G401.6 (cell line): ENCODE results near the gene KYAT1.

ENCODE experiments used
- FAIRE-seq: peaks from 2 replicates; lab custom pipeline; 2012; peaks lifted over from hg19 to GRCh38; lab: Jason Lieb, UNC

KYAT1 gene

GRCh38 chr9:128838338-128838737 lies 43.4 kb downstream of the KYAT1 start:
- FAIRE-seq, result no peak

- no peak for FAIRE-seq
Measured at GRCh38 chr9:128836509-128837145, 45.1 kb downstream of the KYAT1 start.

GRCh38 chr9:128835246-128836210 lies 46.2 kb downstream of the KYAT1 start:
- no peak for FAIRE-seq

- FAIRE-seq, result no peak
Measured at GRCh38 chr9:128833696-128834095, 48.1 kb downstream of the KYAT1 start.

GRCh38 chr9:128829477-128830251 lies 52.1 kb downstream of the KYAT1 start, which contains the start of gene SPOUT1:
Gene SPOUT1 (minus strand): TSS chr9:128829794. CDS start chr9:128829780, 14 bp downstream.
- peak; percentile 85 for FAIRE-seq

- no peak for FAIRE-seq
Measured at GRCh38 chr9:128828719-128829452, 52.9 kb downstream of the KYAT1 start.

GRCh38 chr9:128828267-128828666 lies 53.5 kb downstream of the KYAT1 start:
- FAIRE-seq, result no peak

GRCh38 chr9:128825923-128826700 lies 55.6 kb downstream of the KYAT1 start:
- no peak for FAIRE-seq

- no peak for FAIRE-seq
Measured at GRCh38 chr9:128824911-128825310, 56.8 kb downstream of the KYAT1 start.

GRCh38 chr9:128823903-128824406 lies 57.8 kb downstream of the KYAT1 start:
- no peak for FAIRE-seq

- no peak for FAIRE-seq
Measured at GRCh38 chr9:128823362-128823902, 58.3 kb downstream of the KYAT1 start.

GRCh38 chr9:128822407-128823042 lies 59.2 kb downstream of the KYAT1 start:
- no peak for FAIRE-seq

GRCh38 chr9:128821584-128822406 lies 60.0 kb downstream of the KYAT1 start:
- no peak for FAIRE-seq

GRCh38 chr9:128820665-128821583 lies 60.8 kb downstream of the KYAT1 start:
- no peak for FAIRE-seq

GRCh38 chr9:128819716-128820664 lies 61.8 kb downstream of the KYAT1 start:
- no peak for FAIRE-seq

GRCh38 chr9:128818839-128819715 lies 62.7 kb downstream of the KYAT1 start:
- no peak for FAIRE-seq
